A673 (cell line): ENCODE results near the gene TBL3.

Experiments used
- CTCF ChIP-seq: fragments of 300-800, 200-600 bp; sonication (generic); conservative IDR thresholded peaks from 2 replicates; pipeline ENCODE4 v1.5.1; 2017; ENCODE audit warnings: low read depth, mild to moderate bottlenecking, antibody characterized with exemption, low read length, moderate library complexity, mixed read lengths
- EZH2 ChIP-seq: fragments of 200-600 bp; sonication (generic); IDR thresholded peaks from 2 replicates; pipeline ENCODE4 v1.6.1; 2017; ENCODE audit warnings: borderline replicate concordance, low read depth, mild to moderate bottlenecking, mixed read lengths, antibody characterized with exemption, low read length; ENCODE audit not compliant: poor library complexity, severe bottlenecking

GRCh38 chr16:1960665-1961630 lies 10.9 kb upstream of the TBL3 start:
- TF ChIP-seq CTCF (no peak), EZH2 (no peak)
